Left lung (tissue), 10 donors: Measurements from ENCODE around the gene PTPRN2. TPM values are rescaled to one million over a fixed set of nuclear protein-coding genes. Genes with fewer than 3 reads are reported as not detected.

Source experiments
- ATAC-seq: fragments of 200-7000 bp; cut with Tn5 transposase; one replicate; pipeline ENCODE4 v1.9.1; 2020; ENCODE audit warnings: moderate library complexity
- DNase-seq, 4 donors: peaks; one replicate each; pipeline ENCODE4 v3.0.0-alpha.2; 2013 to 2020
- H3K27ac ChIP-seq, 2 donors: fragments of 200-600 bp; sonication (generic) in 1 of 2; one replicate each; pipeline versions ENCODE4 v1.5.0 to v1.8.0; 2020 to 2021
- H3K27me3 ChIP-seq, 2 donors: fragments of 200-600 bp; sonication (generic) in 1 of 2; one replicate each; pipeline versions ENCODE4 v1.5.0 to v1.8.0; 2020 to 2021
- H3K36me3 ChIP-seq, 2 donors: fragments of 200-600 bp; sonication (generic) in 1 of 2; one replicate each; pipeline versions ENCODE4 v1.5.0 to v1.8.0; 2020 to 2021
- H3K4me1 ChIP-seq, 2 donors: fragments of 200-600 bp; one replicate each; pipeline ENCODE4 v1.8.0; 2021
- H3K4me3 ChIP-seq, 2 donors: fragments of 200-600 bp; sonication (generic) in 1 of 2; one replicate each; pipeline versions ENCODE4 v1.5.0 to v1.8.0; 2020 to 2021; ENCODE audit warnings: mild to moderate bottlenecking in 1 of 2
- H3K9me3 ChIP-seq, 2 donors: fragments of 200-600 bp; sonication (generic) in 1 of 2; one replicate each; pipeline versions ENCODE4 v1.5.0 to v1.8.0; 2020 to 2021
- CTCF ChIP-seq, 2 donors: fragments of 200-600 bp; sonication (generic) in 1 of 2; IDR thresholded peaks; one replicate each; pipeline versions ENCODE4 v1.5.0 to v1.8.0; 2021; ENCODE audit warnings: antibody characterized with exemption in 2 of 2
- intact Hi-C, 2 donors: fragments of 100-400 bp; cut with DNase I; formaldehyde crosslinking; loops; one replicate each; pipeline versions ENCODE4 v1.11.2 to v1.14.2; 2022
- polyA plus RNA-seq, 6 donors: library from polyadenylated mRNA; unstranded; fragments of 120-200 nt; gene quantifications; one replicate each; pipeline ENCODE4 v1.2.1, GENCODE V29; 2013; ENCODE audit not compliant: insufficient read length in 6 of 6
- total RNA-seq, 2 donors: library from RNA; stranded (reverse); fragmentation: NEBNext Ultra II Directional; extraction: Animal tissue kit (Norgen Biotek cat#: 25700); gene quantifications; one replicate each; pipeline ENCODE4 v1.2.1, GENCODE V29; 2021
- donor health status: DM: no; HTN: yes; CAD: no.
- donor health status: DM: no; HTN: no; CAD: no.

Gene PTPRN2
- total and polyA plus RNA-seq, 8 donors, result 4.0 to 7.8 (median 6.8) TPM

DNA sequence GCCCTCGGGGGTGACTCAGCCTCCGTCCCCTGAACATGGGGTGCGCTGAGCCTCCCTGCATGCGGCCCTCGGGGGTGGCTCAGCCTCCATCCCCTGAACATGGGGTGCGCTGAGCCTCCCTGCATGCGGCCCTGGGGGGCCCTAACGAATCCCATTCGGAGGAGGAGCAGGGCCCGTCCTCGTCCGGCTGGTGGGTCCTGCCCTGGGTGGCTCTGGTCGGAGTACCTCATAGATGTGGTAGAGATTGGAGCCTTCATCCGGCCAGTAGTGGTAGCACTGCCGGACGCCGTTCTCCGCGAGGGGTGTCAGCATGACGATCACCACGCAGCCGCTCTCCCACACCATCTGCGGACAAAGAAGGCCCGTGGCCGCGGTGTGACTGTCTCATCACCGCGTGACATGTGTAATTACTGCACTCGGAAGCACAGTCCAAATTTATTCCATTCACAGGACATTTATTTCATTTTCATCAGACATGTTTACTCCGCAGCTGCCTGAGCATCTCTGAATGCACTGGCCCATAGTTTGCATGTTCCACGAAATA, 1009.8 kb downstream of the PTPRN2 start:
- DNase-seq, result peak in 1 of 4 donors; percentile 73
- Histone ChIP-seq H3K4me3 (no peak overlapping the region), H3K36me3 (no peaks in the 10 kb centered on the region), H3K27ac (no peak overlapping the region), H3K27me3 (peaks cover 0 to 22% of the 10 kb centered on the region in 2 donors), H3K9me3 (no peaks in the 10 kb centered on the region), H3K4me1 (no peaks in the 10 kb centered on the region)
- intact Hi-C loops, result no loop called here
- ATAC-seq, result no peak
- TF ChIP-seq CTCF (IDR thresholded peaks at IDR 0.05), result no peak

DNA sequence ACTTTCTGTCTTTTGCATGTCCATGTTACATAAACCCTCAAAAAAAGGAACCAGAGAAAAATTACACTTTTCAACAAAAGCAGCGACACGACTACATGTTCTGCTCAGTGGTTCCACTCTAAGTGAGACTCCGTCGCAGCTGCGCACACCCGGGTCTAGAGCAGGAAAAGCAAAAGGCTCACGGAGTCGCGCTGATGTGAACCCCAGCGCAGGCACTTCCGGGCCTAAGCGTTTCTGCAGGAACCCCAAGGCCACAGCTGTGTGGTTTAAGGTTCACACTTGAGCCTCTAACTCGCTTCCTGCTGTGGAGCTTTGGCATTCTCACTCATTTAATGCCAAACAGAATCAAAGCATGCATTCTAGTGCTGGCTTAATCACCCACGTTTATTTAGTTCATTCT, 1010.6 kb downstream of the PTPRN2 start:
- intact Hi-C loops, result no loop called here
- H3K27ac ChIP-seq, result no peak overlapping the region
- no peaks in the 10 kb centered on the region for H3K9me3 ChIP-seq
- peaks cover 0 to 22% of the 10 kb centered on the region in 2 donors for H3K27me3 ChIP-seq
- H3K4me3 ChIP-seq, result no peak overlapping the region
- TF ChIP-seq CTCF (IDR thresholded peaks at IDR 0.05), result no peak
- DNase-seq, result no peak
- no peak for ATAC-seq
- H3K4me1 ChIP-seq, result no peaks in the 10 kb centered on the region
- H3K36me3 ChIP-seq, result no peaks in the 10 kb centered on the region

DNA sequence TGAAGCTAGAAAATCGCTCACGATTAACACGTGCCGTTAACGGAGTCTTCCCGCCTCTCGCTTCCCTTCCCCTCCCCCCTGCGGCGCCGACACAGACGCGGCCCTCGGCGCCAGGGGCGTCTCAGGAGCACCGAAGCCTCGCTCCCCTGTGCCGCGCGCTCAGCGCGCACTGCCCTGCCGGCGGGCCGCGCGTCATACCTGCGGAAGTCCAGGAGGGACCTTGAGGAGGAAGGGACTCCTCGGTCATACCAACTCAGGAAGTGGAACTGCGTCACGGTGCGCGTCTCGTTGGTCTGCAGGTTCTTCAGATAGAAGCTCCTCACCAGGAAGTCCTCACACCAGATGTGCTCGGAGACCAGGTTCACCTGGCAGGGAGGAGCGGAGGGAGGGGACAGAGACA, 1011.2 kb downstream of the PTPRN2 start:
- Histone ChIP-seq H3K27ac (no peak overlapping the region), H3K27me3 (peaks cover 0 to 22% of the 10 kb centered on the region in 2 donors), H3K4me1 (no peaks in the 10 kb centered on the region), H3K9me3 (no peaks in the 10 kb centered on the region), H3K36me3 (no peaks in the 10 kb centered on the region), H3K4me3 (no peak overlapping the region)
- DNase-seq (peak in 1 of 4 donors; percentile 73), ATAC-seq (no peak)
- intact Hi-C loops, result no loop called here
- no peak for TF ChIP-seq CTCF (IDR thresholded peaks at IDR 0.05)

DNA sequence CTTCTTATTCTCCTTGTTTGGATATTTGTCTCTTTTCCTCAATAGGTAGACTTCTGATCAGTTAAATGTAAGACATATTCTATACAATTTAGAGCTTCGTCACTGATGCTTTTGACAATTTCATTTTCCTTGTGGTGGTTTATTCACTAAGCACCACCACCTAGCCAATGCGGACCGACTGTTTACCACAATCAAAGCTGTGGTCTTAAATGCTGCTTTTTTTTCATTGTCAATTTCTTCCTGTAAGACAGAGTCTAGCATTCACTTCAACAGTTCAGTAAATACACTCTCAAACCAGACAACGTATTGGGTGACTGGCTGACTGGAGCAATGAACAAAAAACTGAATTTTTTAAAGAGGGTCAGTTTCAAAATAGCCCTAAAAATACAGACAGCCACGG, 1011.8 kb downstream of the PTPRN2 start:
- H3K27ac ChIP-seq, result no peak overlapping the region
- H3K27me3 ChIP-seq, result peaks cover 0 to 22% of the 10 kb centered on the region in 2 donors
- intact Hi-C loops, result no loop called here
- H3K4me1 ChIP-seq, result no peaks in the 10 kb centered on the region
- H3K36me3 ChIP-seq, result no peaks in the 10 kb centered on the region
- no peak for TF ChIP-seq CTCF (IDR thresholded peaks at IDR 0.05)
- H3K9me3 ChIP-seq, result no peaks in the 10 kb centered on the region
- H3K4me3 ChIP-seq, result no peak overlapping the region
- no peak for DNase-seq
- no peak for ATAC-seq

- Histone ChIP-seq H3K27ac (no peak overlapping the region), H3K9me3 (no peaks in the 10 kb centered on the region), H3K36me3 (no peaks in the 10 kb centered on the region), H3K4me1 (no peaks in the 10 kb centered on the region), H3K4me3 (no peak overlapping the region), H3K27me3 (peaks cover 0 to 22% of the 10 kb centered on the region in 2 donors)
- DNase-seq, result no peak
- TF ChIP-seq CTCF (IDR thresholded peaks at IDR 0.05), result no peak
- no peak for ATAC-seq
- intact Hi-C loops, result no loop called here
Measured at GRCh38 chr7:157574914-157575586, 1012.6 kb downstream of the PTPRN2 start.
